Colonic mucosa (tissue), 4 donors: ENCODE measurements around the gene CEP85L. TPM values are rescaled to one million over a fixed set of nuclear protein-coding genes. Genes with fewer than 3 reads are reported as not detected.

Experiments used
- DNase-seq: peaks from one replicate; pipeline ENCODE4 v3.0.0-alpha.2; 2020
- H3K27ac ChIP-seq: fragments of 200-600 bp; one replicate; pipeline ENCODE4 v1.8.0; 2021
- H3K27me3 ChIP-seq: fragments of 200-600 bp; one replicate; pipeline ENCODE4 v1.8.0; 2021
- H3K36me3 ChIP-seq: fragments of 200-600 bp; one replicate; pipeline ENCODE4 v1.8.0; 2021
- H3K4me1 ChIP-seq: fragments of 200-600 bp; one replicate; pipeline ENCODE4 v1.8.0; 2021; ENCODE audit warnings: mild to moderate bottlenecking
- H3K4me3 ChIP-seq: fragments of 200-600 bp; one replicate; pipeline ENCODE4 v1.8.0; 2021
- H3K9ac ChIP-seq, 2 donors: one replicate each; pipeline ENCODE4 v1.7.0; 2013; ENCODE audit warnings: control low read depth in 2 of 2, low read depth in 2 of 2, low read length in 2 of 2
- H3K9me3 ChIP-seq: fragments of 200-600 bp; one replicate; pipeline ENCODE4 v1.8.0; 2021
- CTCF ChIP-seq: fragments of 200-600 bp; IDR thresholded peaks from one replicate; pipeline ENCODE4 v1.8.0; 2022; ENCODE audit warnings: antibody characterized with exemption, mild to moderate bottlenecking
- intact Hi-C: fragments of 100-400 bp; cut with DNase I; formaldehyde crosslinking; loops from one replicate; pipeline ENCODE4 v1.14.1; 2022
- total RNA-seq, 2 donors: library from RNA; stranded (reverse); fragmentation: NEBNext Ultra II Directional in 1 of 2; extraction: Animal tissue kit (Norgen Biotek cat#: 25700) in 1 of 2; gene quantifications; one replicate each; pipeline ENCODE4 v1.2.1, GENCODE V29; 2021
- donor health status: healthy.
- donor health status: DM: no; HTN: no; CAD: no.
- donor health status: DM: no; HTN: no; CAD: no.

CEP85L gene
- total RNA-seq, 2 donors from 2014 or later: 2.9 to 3.2 TPM

DNA sequence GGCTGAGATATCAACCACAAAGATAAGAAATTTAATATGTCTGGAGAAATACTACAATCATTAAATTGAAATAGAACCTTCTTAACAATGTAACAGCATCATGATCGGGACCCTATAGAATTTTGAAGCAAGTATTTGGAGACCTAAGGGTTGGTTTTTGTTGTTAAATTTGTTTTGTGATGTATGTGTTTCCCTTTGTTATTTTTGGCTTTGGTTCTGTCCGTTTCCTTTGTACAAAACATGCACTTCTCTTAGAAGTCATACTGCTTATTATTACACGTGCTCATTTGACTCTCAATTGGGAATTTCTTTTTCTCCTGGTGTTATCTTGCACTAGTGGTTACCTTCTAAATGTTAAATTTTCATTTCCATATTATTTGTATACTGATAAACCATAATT, 107.3 kb downstream of the CEP85L start:
- Histone ChIP-seq H3K27ac (no peak overlapping the region), H3K9me3 (no peaks in the 10 kb centered on the region), H3K4me1 (no peaks in the 10 kb centered on the region), H3K9ac (no peak overlapping the region), H3K27me3 (no peaks in the 10 kb centered on the region), H3K36me3 (no peaks in the 10 kb centered on the region), H3K4me3 (no peak overlapping the region)
- intact Hi-C loops: no loop called here
- DNase-seq: no peak
- no peak for TF ChIP-seq CTCF

DNA sequence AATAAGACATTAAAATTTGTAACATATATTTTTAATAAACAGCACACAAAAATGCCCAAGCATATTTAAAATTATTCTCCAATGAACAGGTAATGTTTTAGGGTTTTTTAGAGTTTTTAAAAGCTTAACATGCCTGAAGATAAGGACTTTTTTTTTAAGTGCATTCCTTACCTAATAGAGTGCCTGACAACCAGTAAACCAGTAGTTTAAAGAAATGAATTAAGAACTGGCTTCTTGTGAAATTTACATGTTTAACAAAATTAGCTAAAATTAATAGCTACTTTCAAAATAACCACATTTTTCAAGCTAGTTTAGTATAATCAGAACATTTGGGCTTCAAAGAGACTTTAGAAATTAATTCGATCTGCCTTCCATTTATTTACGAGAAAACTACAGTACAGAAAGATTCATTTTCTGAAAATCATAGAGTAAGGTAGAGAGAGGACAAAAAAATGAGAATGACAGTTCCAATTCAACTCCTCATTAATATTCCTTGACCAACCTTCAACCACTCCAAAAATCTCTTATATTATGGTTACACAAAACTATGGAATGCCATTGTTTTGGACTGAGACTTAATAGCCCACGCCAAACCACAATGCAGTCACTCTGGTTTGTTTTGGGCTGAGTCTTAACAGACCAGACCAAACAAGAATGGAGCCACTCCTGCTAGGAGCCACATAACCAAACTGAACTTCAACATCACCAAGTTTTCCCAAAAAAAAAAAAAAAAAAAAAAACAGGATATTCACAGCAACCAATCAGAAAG, 109.0 kb downstream of the CEP85L start:
- intact Hi-C loops: no loop called here
- Histone ChIP-seq H3K27me3 (no peaks in the 10 kb centered on the region), H3K36me3 (no peaks in the 10 kb centered on the region), H3K4me3 (no peak overlapping the region), H3K4me1 (no peaks in the 10 kb centered on the region), H3K9me3 (no peaks in the 10 kb centered on the region), H3K9ac (no peak overlapping the region), H3K27ac (no peak overlapping the region)
- no peak for DNase-seq
- TF ChIP-seq CTCF: no peak

DNA sequence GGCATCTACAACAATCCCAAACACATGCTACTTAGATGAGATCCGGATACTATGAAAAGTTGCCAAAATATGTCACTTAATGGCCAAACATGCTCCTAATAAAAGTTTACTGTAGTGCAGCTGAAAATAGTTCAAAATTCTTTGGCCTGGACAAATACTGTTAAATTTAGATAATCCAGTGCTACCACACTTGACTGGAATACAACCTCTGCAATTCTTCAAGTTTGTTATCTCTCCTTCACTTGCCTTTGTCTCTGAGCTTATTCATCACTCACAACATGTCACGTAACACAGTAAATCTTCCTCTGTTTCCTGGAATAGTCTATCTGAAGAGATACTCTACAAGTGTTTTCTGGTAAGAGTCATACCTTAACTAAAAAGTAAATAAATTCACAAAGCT, 113.8 kb downstream of the CEP85L start:
- H3K4me3 ChIP-seq: no peak overlapping the region
- H3K36me3 ChIP-seq: no peaks in the 10 kb centered on the region
- no peak for DNase-seq
- no peak overlapping the region for H3K9ac ChIP-seq
- intact Hi-C loops: no loop called here
- no peaks in the 10 kb centered on the region for H3K9me3 ChIP-seq
- TF ChIP-seq CTCF: no peak
- H3K27me3 ChIP-seq: no peaks in the 10 kb centered on the region
- H3K27ac ChIP-seq: no peak overlapping the region
- H3K4me1 ChIP-seq: no peaks in the 10 kb centered on the region

- TF ChIP-seq CTCF: no peak
- H3K27ac ChIP-seq: no peak overlapping the region
- H3K4me3 ChIP-seq: no peak overlapping the region
- no peaks in the 10 kb centered on the region for H3K27me3 ChIP-seq
- H3K9me3 ChIP-seq: no peaks in the 10 kb centered on the region
- no peaks in the 10 kb centered on the region for H3K4me1 ChIP-seq
- H3K36me3 ChIP-seq: no peaks in the 10 kb centered on the region
- no peak overlapping the region for H3K9ac ChIP-seq
- intact Hi-C loops: no loop called here
- DNase-seq: no peak
These were observed 114.9 kb downstream of the CEP85L start for GRCh38 chr6:118536478-118536877.

DNA sequence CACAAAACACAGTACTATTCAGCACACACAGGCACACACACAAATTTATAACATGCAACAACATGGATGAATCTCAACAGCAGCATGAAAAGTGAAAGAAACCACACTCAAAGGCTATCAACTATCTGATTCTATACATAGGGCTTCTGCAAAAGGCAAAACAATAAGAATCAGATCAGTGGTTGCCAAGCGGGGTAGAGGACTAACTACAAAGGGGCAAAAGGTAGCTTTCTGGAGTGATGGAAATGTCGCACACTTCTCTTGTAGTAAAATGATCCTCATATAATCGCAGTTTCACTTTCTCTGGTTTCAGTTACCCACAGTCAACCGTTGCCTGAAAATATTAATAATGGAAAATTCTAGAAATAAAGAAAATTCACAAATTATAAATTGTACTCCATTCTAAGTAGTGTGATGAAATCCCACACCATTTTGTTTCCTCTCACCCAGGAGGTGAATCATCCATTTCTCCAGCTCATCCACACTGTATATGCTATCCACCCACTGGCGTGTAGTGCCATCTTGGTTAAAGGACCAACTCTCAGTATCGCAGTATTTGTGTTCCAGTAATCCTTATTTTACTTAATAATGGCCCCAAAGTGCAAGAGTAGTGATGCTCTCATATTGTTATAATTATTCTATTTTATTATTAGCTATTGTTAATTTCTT, 116.1 kb downstream of the CEP85L start:
- no peak for TF ChIP-seq CTCF
- H3K4me3 ChIP-seq: no peak overlapping the region
- H3K9ac ChIP-seq: no peak overlapping the region
- H3K36me3 ChIP-seq: no peaks in the 10 kb centered on the region
- DNase-seq: no peak
- intact Hi-C loops: no loop called here
- H3K4me1 ChIP-seq: no peaks in the 10 kb centered on the region
- H3K9me3 ChIP-seq: no peaks in the 10 kb centered on the region
- no peak overlapping the region for H3K27ac ChIP-seq
- H3K27me3 ChIP-seq: no peaks in the 10 kb centered on the region
